ENCODE results near the gene STK33.

The STK33 gene

GRCh38 chr11:8593935-8594909, at the start of gene STK33:
Gene STK33, minus strand, starts transcription at chr11:8594228. Its CDS starts 119,323 bp downstream, at chr11:8474905.
- DNase-seq (ENCODE audit: low read depth, low spot score): no peak

DNA sequence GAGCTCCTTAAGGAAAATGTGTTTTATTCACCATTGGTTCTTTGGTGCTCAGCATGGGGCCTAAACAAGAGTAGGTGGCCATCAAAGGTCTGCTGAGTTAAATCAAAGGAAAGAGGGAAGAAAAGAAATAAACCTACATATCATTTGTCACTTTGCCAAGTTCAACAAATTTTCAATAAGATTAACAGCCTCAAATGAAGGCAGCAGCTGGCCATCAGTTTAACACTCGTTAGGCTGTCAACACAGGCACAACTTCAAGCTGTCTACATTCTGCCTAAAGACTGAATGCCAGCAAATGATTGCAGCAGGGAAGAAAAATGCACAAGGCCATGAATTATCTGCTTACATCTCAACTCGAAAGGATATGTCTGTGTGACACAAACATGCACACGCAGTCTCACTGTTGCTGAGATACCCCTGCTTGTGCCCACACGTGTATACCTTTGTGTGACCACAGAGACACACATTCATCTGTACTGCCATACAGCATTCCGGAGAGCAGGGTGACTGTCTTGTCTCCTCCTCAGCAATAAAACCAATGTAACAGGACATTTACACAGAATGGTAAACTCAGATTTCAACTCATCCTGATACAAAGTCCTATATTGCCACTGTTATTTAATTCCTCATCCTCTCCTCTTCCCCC, 48.3 kb upstream of the STK33 start:
- DNase-seq (ENCODE audit: low read depth, low spot score): no peak

DNA sequence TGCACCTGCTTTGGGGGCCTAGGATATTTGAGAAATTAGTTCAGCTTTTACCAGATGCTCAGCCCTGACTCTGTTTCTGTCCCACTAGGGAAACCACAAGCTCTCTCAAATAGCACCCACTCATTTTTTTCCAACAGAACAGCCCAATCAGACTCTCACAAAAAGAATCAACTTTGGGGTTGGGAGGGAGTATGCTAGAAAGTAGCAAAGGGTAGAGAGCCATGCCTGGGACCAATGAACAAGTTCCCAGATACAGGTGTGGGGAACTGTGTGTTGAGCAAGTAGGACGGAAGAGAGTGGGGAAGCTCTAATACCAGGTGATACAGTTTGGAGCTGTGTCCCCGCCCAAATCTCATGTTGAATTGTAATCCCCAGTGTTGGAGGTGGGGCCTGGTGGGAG, 47.3 kb upstream of the STK33 start:
- no peak for DNase-seq (ENCODE audit: low read depth, low spot score)

GRCh38 chr11:8640267-8640906, 46.4 kb upstream of the STK33 start:
- DNase-seq (ENCODE audit: low read depth, low spot score): no peak

- DNase-seq (ENCODE audit: low read depth, low spot score): no peak
These were observed 45.6 kb upstream of the STK33 start for GRCh38 chr11:8639655-8640054.

- DNase-seq (ENCODE audit: low read depth, low spot score): no peak
These were observed 44.3 kb upstream of the STK33 start for GRCh38 chr11:8638300-8638699.

DNA sequence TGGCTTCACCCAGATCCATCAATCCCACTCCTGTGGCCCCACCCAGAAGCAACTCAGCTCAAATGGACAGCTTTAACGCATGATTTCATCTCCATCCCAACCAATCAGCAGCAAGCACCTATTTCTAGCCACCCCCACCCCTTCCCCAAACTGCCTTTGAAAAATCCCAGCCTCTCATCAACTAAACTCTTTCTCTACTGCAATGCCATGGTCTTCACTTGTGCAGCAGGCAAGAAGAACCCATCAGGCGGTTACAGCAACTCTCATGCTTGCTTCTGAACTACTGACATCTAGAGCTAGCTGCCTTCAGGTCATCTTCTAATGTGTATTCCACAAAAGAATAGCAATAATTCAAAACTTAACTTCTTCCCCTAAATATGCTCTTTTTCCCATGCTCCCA, 42.1 kb upstream of the STK33 start:
- DNase-seq (ENCODE audit: low read depth, low spot score): no peak

DNA sequence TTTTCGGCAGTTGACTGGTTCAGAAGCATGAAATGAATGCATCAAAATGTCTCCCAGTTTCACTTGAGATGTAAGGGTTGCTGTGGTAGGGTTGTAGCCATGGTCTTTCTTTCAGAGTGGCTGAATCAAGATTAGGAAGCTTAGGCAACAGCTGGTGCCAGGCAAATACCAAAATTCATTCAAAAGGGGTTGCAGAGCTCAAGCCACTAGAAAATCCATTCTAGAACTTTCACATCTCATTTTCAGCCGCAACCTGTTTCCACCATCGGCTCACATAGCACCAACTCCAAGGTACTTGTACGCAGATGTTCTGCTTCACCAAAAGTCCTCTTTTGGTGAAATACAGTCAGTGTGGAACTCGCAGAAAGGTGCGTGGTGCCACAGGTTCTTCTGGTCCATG, 40.5 kb upstream of the STK33 start:
- no peak for DNase-seq (ENCODE audit: low read depth, low spot score)

GRCh38 chr11:8631395-8632118, 37.5 kb upstream of the STK33 start:
- peak; percentile 18 for DNase-seq (ENCODE audit: low read depth, low spot score)

- DNase-seq (ENCODE audit: low read depth, low spot score): no peak
These were observed 30.7 kb upstream of the STK33 start for GRCh38 chr11:8624698-8625097.

- no peak for DNase-seq (ENCODE audit: low read depth, low spot score)
These were observed 27.1 kb upstream of the STK33 start for GRCh38 chr11:8621147-8621546.

DNA sequence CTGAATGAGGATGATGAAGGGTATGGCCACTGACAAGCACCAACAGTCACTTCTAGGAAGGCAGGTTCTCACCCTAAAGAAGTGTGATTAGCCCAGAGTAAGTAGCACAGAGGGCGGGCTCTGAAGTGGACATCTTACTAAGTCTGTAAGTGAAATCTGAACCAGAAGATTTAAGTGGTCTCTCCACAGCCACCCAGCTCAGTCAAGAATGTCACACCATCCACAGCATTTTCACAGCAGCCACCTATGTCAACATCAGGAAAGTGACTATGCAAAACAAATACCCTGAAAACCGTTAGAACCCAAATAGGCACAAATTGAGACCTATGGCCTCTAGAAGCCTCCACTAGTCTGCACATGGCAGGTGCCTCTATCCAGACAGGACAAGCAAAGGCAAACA, 23.0 kb upstream of the STK33 start:
- DNase-seq (ENCODE audit: low read depth, low spot score): no peak

- no peak for DNase-seq (ENCODE audit: low read depth, low spot score)
These were observed 21.4 kb upstream of the STK33 start for GRCh38 chr11:8615291-8616032.

DNA sequence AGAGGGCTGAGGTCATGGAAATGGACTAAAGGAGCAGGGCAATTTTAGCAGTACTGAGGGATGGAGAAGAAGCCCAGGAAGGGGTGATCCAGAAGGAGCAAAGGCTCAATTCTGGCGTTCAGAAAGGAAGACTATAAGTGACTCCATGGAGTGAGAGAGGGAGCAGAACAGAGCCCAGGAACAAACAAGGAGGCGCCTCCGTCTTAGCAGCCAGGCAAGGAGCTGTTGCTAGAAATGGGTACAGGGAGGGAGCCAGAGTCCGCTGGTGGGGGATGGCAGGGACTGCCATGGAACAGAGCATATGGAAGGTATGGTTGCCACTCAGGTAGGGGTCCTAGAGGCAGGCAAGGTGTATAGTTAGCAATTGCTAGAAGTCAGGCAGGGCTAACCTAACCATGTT, 20.5 kb upstream of the STK33 start:
- no peak for DNase-seq (ENCODE audit: low read depth, low spot score)

- DNase-seq (ENCODE audit: low read depth, low spot score): no peak
These were observed 19.0 kb upstream of the STK33 start for GRCh38 chr11:8613036-8613435.

- no peak for DNase-seq (ENCODE audit: low read depth, low spot score)
These were observed 18.5 kb upstream of the STK33 start for GRCh38 chr11:8612522-8612921.

GRCh38 chr11:8610532-8611116, 16.6 kb upstream of the STK33 start:
- DNase-seq (ENCODE audit: low read depth, low spot score): no peak

GRCh38 chr11:8608652-8609051, 14.6 kb upstream of the STK33 start:
- DNase-seq (ENCODE audit: low read depth, low spot score): no peak

DNA sequence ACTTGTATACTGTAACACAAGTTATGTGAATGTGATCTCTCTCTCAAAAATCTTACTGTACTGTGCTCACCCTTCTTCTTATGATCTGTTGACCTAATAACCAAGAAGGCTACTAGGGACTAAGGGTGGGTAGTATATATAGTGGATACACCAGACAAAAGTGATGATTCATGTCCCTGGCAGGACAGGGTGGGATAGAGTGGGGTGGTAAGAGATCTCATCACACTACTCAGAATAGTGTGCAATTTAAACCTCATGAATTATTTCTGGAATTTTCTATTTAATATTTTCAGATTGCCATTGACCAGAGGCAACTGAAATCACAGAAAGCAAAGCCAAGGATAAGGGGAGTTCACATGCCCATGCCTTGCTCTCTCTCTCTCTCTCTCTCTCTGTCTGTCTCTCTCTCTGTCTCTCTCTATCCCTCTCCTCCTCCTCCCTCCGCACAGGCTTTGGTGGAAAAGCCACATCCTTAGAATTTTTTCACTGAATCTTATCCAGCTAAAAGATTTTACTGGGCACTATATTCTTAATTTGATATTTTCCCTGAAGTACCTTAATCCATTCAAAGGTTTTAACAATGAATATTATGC, 12.0 kb upstream of the STK33 start:
- no peak for DNase-seq (ENCODE audit: low read depth, low spot score)

- DNase-seq (ENCODE audit: low read depth, low spot score): peak; percentile 83
These were observed 10.2 kb upstream of the STK33 start for GRCh38 chr11:8604078-8604723.

Data from brain pericyte (primary cell).